Endothelial cell of umbilical vein (primary cell): Measurements from ENCODE around the gene CCDC82. TPM values are rescaled to one million over a fixed set of nuclear protein-coding genes. Genes with fewer than 3 reads are reported as not detected.

Source experiments
- BruUV-seq: library from RNA; stranded (reverse); fragments of 400-500 nt; replicated peaks from 2 replicates; lab custom pipeline; 2021; lab: Mats Ljungman, UMichigan
- CTCF ChIA-PET: fragments of 300-600, 350-600 bp; sonication (Branson Sonifier 250); formaldehyde crosslinking; loops from one replicate; lab custom pipeline; 2021; ENCODE audit warnings: antibody characterized with exemption, inconsistent platforms; lab: Charles Lee
- POLR2A ChIA-PET: fragments of 300-600, 350-600 bp; sonication (Branson Sonifier 250); formaldehyde crosslinking; loops from one replicate; lab custom pipeline; 2021; ENCODE audit warnings: antibody characterized with exemption, inconsistent platforms; lab: Charles Lee
- DNase-seq: peaks from one replicate; pipeline ENCODE4 v3.0.0-alpha.2; 2011; ENCODE audit warnings: low read depth, low spot score
- FAIRE-seq: peaks from 2 replicates; lab custom pipeline; 2011; peaks lifted over from hg19 to GRCh38; lab: Jason Lieb, UNC
- H2AFZ ChIP-seq: 2 replicates; pipeline ENCODE4 v1.6.0; 2012; ENCODE audit warnings: low read depth, low read length, control low read depth, inconsistent platforms
- H3K27ac ChIP-seq: 2 replicates; pipeline ENCODE4 v1.5.1; 2011; ENCODE audit warnings: low read depth, mild to moderate bottlenecking, control low read depth, low read length, moderate library complexity; ENCODE audit not compliant: insufficient read depth
- H3K27me3 ChIP-seq, 2 experiments: 2 replicates each; pipeline versions ENCODE4 v1.6.0 to v1.6.1; 2011; ENCODE audit warnings: low read length in 2 of 2, mixed read lengths in 1 of 2; ENCODE audit not compliant: control insufficient read depth in 2 of 2, insufficient read depth in 2 of 2
- H3K36me3 ChIP-seq, 2 experiments: 2 replicates in 1 of 2; 3 replicates in 1 of 2; pipeline ENCODE4 v1.5.1; 2011; ENCODE audit warnings: low read length in 2 of 2, mild to moderate bottlenecking in 1 of 2, moderate library complexity in 1 of 2; ENCODE audit not compliant: control insufficient read depth in 2 of 2, insufficient read depth in 2 of 2; ENCODE audit errors: extremely low read depth in 1 of 2
- H3K4me1 ChIP-seq: 3 replicates; pipeline ENCODE4 v1.5.1; 2011; ENCODE audit warnings: mild to moderate bottlenecking, low read length; ENCODE audit not compliant: control insufficient read depth, insufficient read depth; ENCODE audit errors: extremely low read depth
- H3K4me2 ChIP-seq: 2 replicates; pipeline ENCODE4 v1.6.1; 2011; ENCODE audit warnings: low read length, control low read depth, mixed read lengths; ENCODE audit not compliant: insufficient read depth
- H3K4me3 ChIP-seq, 3 experiments: fragments of 200-600 bp in 1 of 3; sonication (generic), shearing (Covaris generic) in 1 of 3; replicated peaks in 1 of 3; 2 replicates each; pipeline ENCODE4 v1.5.1; 2011 to 2016; ENCODE audit warnings: control low read depth in 3 of 3, low read length in 3 of 3, mild to moderate bottlenecking in 2 of 3, inconsistent platforms in 1 of 3, low read depth in 1 of 3, moderate library complexity in 1 of 3; ENCODE audit not compliant: insufficient read depth in 1 of 3
- H3K79me2 ChIP-seq: 2 replicates; pipeline ENCODE4 v1.6.0; 2012; ENCODE audit warnings: low read length, inconsistent platforms; ENCODE audit not compliant: control insufficient read depth, insufficient read depth
- H3K9ac ChIP-seq: replicated peaks from 2 replicates; pipeline ENCODE3; 2011; ENCODE audit warnings: low read length, control low read depth; ENCODE audit not compliant: insufficient read depth; ENCODE audit errors: extremely low read depth
- H3K9me1 ChIP-seq: replicated peaks from 3 replicates; pipeline ENCODE4 v1.6.0; 2011; ENCODE audit warnings: mild to moderate bottlenecking, low read length; ENCODE audit not compliant: control insufficient read depth, insufficient read depth; ENCODE audit errors: extremely low read depth
- H3K9me3 ChIP-seq: replicated peaks from 2 replicates; pipeline ENCODE4 v1.5.1; 2012; ENCODE audit warnings: low read length, inconsistent platforms; ENCODE audit not compliant: control insufficient read depth, insufficient read depth
- H4K20me1 ChIP-seq: replicated peaks from 2 replicates; pipeline ENCODE3; 2011; ENCODE audit warnings: mild to moderate bottlenecking, low read length; ENCODE audit not compliant: control insufficient read depth, insufficient read depth; ENCODE audit errors: extremely low read depth
- CTCF ChIP-seq, 2 donors: IDR thresholded peaks; 1 replicate in 1 of 2; 2 replicates in 1 of 2; pipeline ENCODE4 v1.5.1; 2011; ENCODE audit warnings: low read length in 2 of 2, mild to moderate bottlenecking in 2 of 2, moderate library complexity in 2 of 2, control low read depth in 1 of 2, inconsistent platforms in 1 of 2, low read depth in 1 of 2; ENCODE audit not compliant: insufficient read depth in 1 of 2; ENCODE audit errors: extremely low read depth in 1 of 2
- EZH2 ChIP-seq: IDR thresholded peaks from 2 replicates; pipeline ENCODE4 v1.6.1; 2012; ENCODE audit warnings: borderline replicate concordance, low read depth, mild to moderate bottlenecking, moderate library complexity, low read length, inconsistent platforms; ENCODE audit not compliant: severe bottlenecking
- FOS ChIP-seq: IDR thresholded peaks from 2 replicates; pipeline ENCODE4 v1.6.1; 2011; ENCODE audit warnings: mild to moderate bottlenecking, low read length, moderate library complexity, borderline replicate concordance; ENCODE audit not compliant: insufficient read depth
- GATA2 ChIP-seq: IDR thresholded peaks from 2 replicates; pipeline ENCODE4 v1.7.0; 2011; ENCODE audit warnings: low read depth, mild to moderate bottlenecking, moderate library complexity, mixed read lengths, low read length; ENCODE audit not compliant: insufficient read length, insufficient read depth
- JUN ChIP-seq: IDR thresholded peaks from 2 replicates; pipeline ENCODE4 v1.6.1; 2011; ENCODE audit warnings: borderline replicate concordance, low read depth; ENCODE audit not compliant: insufficient read length, insufficient read depth
- MYC ChIP-seq: IDR thresholded peaks from one replicate; pipeline ENCODE4 v1.6.1; 2011; ENCODE audit warnings: mild to moderate bottlenecking, low read depth, low read length
- POLR2A ChIP-seq: IDR thresholded peaks from 2 replicates; pipeline ENCODE4 v1.6.1; 2012; ENCODE audit warnings: low read depth, mild to moderate bottlenecking, control low read depth, low read length
- POLR2AphosphoS5 ChIP-seq: IDR thresholded peaks from 2 replicates; pipeline ENCODE4 v1.6.1; 2012; ENCODE audit warnings: low read depth, mild to moderate bottlenecking, control low read depth, low read length, moderate library complexity; ENCODE audit not compliant: insufficient read depth
- dilution Hi-C: fragments of 300-500 bp; cut with MboI; formaldehyde crosslinking; loops from one replicate; pipeline ENCODE4 v1.15.0; 2019; ENCODE audit warnings: low sequenced_read_pairs; ENCODE audit not compliant: extremely low pct_ligation_motif_present
- intact Hi-C: fragments of 100-400 bp; cut with micrococcal nuclease; formaldehyde crosslinking; loops from one replicate; pipeline ENCODE4 v1.10.0; 2022
- polyA plus RNA-seq, 4 experiments: library from polyadenylated mRNA; depleted of rRNA in 3 of 4; stranded (reverse) in 3 of 4; unstranded in 1 of 4; fragments of >200 nt; gene quantifications; 2 replicates each; pipeline versions ENCODE4 v1.2.1 to v1.2.3, GENCODE V29; 2011 to 2012; ENCODE audit warnings: missing spikeins in 1 of 4
- total RNA-seq: library from RNA; stranded (reverse); gene quantifications from 2 replicates; pipeline ENCODE4 v1.2.3, GENCODE V29; 2021
- TF ChIP-seq, protein P1 (sequence below): IDR thresholded peaks from 2 replicates; pipeline ENCODE4 v1.6.1; 2011; ENCODE audit not compliant: insufficient read depth, insufficient read length

Gene CCDC82
- total and polyA plus RNA-seq, 2 donors (not counting 3 experiments of a cell fraction or from before 2014, with no cell fraction given): 8.1 to 33.4 TPM

DNA sequence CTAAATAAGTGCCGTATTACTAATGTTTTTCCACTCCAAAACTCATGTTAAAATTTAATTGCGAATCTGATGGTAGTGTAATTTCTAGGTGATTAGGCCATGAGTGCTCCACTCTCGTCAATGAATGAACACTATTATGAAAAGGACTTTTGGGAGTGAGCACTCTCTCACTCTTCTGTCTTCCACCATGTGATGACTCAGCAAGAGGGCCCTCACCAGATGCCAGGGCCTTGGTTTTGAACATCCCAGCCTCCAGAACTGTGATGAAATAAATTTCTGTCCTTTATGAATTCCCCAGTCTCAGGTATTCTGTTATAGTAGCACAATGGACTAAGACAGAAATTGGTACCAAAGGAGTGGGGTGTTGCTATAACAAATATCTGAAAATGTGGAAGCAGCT is 8.2 kb upstream of the CCDC82 start:
- H3K79me2 ChIP-seq: no peaks in the 10 kb centered on the region
- H2AFZ ChIP-seq: no peak overlapping the region
- intact Hi-C loops (no loop called here), dilution Hi-C loops (no loop called here)
- DNase-seq: no peak
- peaks cover 11 to 13% of the 10 kb centered on the region in 2 experiments for H3K27me3 ChIP-seq
- no peak overlapping the region for H3K27ac ChIP-seq
- no peaks in the 10 kb centered on the region for H3K9me1 ChIP-seq
- FAIRE-seq: no peak
- POLR2A ChIA-PET: no interaction called here
- CTCF ChIA-PET: no interaction called here
- no TSS peak for BruUV-seq
- no peak overlapping the region for H3K4me3 ChIP-seq
- TF ChIP-seq POLR2A (no peak), GATA2 (no peak), EZH2 (no peak), MYC (no peak), POLR2AphosphoS5 (no peak), CTCF (IDR thresholded peaks at IDR 0.05; ENCODE audit: extremely low read depth in 1 of 2, insufficient read depth in 1 of 2, low read depth in 1 of 2, low read length in 2 of 2) (no peak), FOS (no peak), JUN (no peak)
- TF ChIP-seq, protein P1, sequence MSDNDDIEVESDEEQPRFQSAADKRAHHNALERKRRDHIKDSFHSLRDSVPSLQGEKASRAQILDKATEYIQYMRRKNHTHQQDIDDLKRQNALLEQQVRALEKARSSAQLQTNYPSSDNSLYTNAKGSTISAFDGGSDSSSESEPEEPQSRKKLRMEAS: no peak
- H3K9me3 ChIP-seq: no peaks in the 10 kb centered on the region
- no peak overlapping the region for H3K9ac ChIP-seq
- H3K36me3 ChIP-seq: no peaks in the 10 kb centered on the region
- H3K4me1 ChIP-seq: no peaks in the 10 kb centered on the region
- no peak overlapping the region for H3K4me2 ChIP-seq
- H4K20me1 ChIP-seq: no peaks in the 10 kb centered on the region
